Stimulated activated CD8-positive, alpha-beta memory T cell treated with anti-CD3 and anti-CD28 coated beads, Interleukin-15, amount 100 ng/mL, for 48 hours (primary cell): Measurements from ENCODE around the gene MGMT.

Source experiments
- DNase-seq, 2 donors: peaks; one replicate each; pipeline ENCODE4 v3.0.0-alpha.2; 2020; ENCODE audit warnings: low read depth in 2 of 2

Gene MGMT

DNA sequence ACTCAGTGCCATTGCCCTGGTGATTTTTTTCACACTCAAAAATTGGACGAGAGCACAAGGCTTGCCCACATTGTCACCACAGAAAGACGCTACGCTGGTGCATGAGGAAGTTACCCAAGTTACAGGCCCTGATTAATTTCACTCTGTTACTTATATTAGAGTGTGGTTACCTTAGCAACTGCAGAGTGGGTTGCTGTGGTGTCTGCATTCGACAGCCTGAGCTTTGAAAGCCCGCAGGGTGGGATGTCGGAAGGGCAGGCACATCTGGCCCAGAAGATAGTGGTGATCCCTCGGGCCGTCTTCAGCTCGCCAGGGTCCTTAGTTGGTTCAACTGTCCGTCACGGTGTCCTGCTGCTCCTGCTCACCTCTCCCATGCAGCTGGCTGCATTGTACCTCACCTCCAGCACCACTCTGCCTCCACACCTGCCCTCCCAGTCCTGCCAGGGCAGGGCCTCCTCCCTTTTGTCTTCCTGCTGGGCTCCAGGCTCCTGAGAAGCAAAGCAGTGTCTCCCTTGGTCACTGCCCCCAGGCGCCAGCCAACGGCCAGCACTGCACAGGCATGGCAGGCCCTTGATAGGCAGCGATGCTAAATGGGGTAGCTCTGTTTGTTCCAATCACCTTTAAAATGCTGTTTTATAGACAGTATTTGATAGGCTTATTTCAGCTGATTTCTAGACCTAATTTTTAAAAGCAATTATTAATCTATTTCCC, 329.8 kb downstream of the MGMT start:
- no peak for DNase-seq

DNA sequence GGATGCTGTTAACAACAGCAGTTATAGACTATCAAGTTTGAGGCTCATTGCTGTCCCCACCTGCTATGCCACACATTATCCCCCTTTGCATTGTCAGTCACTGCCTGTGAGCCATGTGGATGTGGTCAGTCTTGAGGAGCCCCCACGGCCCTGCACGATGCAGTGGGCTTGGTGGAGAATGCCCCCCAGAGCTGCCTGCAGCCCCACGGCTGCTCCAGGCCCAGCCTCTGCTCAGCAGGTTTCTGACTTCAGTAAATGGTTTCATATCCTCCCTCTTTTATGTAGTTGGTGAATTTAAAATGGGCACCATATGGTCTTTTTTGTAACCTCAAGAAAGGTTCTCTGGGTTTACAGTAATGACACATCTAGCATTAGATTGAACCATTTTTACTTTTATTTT, 332.9 kb downstream of the MGMT start:
- no peak for DNase-seq

DNA sequence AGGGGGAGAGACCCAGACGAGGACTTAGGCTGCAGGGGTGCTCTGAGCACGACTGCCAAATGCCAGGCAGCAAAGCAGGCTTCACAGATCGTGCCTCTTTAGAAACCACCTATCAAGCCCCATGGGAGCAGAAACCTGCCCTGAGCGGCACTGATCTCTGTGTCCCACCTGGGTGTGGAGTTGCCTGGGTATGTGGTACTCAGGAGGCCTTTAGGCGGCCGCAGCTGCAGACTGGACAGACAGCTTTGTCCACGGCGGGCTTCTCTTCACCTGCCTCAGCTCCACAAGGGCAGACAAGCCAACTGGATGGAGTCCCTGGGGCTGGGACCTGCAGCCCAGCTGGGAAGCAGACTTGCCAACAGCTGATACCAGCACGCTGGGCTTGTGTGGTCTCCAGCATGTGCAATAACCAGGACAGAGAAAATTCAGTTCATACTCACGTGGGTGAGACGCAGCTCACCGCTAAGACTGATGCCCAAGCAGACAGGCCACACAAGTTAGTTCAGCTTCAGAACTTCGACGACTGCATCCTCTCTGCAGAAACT, 333.8 kb downstream of the MGMT start:
- DNase-seq, result no peak

DNA sequence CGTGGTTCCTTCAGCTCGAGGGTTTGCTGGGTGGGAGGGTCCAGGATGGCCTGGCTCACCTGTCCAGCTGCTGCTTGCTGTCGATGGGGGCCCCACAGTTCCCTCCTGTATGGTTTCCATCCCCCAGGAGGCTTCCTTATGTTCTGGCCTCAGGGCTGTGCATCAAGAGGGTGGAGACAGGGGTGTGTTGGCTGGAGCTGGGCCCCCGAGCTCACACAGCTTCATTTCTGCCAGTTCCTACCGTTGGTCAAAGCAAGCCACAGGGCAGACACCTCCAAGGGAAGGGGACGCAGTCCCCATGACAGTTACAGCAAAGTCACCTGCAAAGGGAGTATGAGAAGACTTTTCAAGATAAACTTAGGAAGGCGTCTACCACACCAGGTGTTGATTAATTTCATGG, 340.2 kb downstream of the MGMT start:
- no peak for DNase-seq

DNA sequence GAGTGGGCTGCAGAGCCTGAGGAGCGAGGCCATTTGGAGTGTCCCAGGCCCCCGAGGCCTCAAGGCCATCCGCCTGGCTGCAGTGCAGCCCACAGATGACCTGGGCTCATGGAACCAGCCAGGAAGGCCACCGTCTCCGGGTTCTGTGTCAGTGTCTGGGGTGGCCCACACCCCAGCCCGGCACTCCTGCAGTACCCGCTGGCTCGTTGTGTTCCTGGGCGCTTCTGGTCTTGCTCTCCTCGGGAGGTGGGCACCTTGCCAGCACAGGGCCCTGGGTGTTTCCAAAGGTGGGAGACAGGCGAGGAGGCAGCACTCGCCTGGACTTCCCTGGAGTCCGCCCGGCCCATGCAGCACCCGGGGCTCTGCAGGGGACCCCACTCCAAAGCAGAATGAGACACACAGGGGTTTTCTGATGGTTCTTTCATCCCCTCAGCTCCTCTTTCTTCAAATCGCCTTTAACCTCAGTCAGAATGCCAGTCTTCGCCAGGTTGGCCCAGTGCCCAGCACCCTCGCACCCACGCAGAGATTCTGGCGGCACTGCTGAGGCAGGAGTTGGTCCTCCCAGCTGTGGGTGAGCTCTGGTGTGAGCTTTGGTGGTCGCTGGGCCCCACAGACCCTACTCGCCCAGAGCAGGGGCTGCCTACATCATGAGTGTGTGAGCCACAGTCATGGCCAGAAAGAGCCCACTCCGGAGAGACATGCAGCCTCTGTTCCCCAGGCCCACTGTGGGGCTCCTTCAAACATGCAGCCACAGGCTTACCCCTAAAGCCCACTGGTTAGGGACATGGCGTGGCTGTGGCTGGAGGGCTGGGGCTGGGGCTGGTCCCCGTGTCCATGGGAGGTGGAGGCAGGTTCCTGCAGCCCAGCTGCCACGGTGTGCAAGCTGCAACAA, 341.3 kb downstream of the MGMT start:
- no peak for DNase-seq

DNA sequence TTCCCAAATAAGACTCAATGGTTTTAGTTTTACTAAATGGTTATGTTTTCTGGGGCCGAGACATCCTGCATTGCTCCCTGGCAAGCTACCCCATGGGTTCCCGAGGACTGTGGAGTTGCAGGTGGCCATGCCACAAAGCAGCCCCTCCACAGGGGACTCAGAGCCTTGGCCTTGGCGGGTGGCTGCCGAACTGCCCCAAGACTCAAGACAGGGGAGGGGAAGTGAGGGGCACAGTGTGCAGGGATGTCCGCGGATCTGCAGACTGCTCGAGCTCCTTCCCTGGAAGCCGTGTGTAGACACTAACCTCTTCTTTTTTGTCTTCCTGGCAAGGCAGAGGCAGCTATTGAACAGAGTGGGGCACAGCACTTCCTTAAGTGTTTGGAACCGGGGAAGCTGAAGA, 342.4 kb downstream of the MGMT start:
- DNase-seq, result no peak

DNA sequence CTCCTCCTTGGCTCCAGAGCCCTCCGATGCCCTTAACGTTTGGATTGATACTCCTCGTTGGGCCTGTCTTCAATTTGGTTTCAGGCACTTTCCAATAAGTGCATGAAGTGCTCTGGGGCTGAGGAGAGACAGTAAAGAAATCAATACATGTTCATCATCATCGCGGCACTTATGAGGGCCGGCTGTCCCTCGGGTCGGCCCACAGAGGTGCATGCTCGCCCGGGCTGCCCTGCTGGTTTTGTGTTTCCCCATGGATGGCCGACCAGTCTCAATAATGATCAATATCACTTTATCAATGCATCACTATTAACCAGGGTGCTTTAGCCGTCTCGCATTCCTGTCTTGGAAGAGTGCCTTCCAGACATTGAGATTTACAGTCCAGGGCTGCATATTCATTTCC, 342.8 kb downstream of the MGMT start:
- no peak for DNase-seq

DNA sequence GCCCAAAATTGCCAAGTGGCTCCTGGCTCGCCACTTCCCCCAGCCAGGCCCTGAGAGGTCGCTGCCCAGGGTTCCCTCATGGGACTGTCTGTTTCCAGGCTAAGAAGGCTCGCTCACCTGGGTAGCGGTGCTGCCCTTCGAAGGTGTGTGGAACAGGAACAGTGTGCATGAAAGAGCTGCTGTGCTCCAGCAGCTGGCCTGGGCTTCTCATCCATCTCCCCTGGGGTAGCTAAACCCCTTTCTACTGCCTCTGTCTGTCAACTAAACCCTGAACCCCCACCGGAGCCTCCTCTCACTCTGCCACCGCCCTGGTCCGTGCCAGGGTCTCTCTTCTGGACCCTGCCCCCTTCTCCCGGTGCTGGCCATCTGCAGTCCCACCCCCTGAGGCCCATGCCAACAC, 344.2 kb downstream of the MGMT start:
- DNase-seq, result no peak

DNA sequence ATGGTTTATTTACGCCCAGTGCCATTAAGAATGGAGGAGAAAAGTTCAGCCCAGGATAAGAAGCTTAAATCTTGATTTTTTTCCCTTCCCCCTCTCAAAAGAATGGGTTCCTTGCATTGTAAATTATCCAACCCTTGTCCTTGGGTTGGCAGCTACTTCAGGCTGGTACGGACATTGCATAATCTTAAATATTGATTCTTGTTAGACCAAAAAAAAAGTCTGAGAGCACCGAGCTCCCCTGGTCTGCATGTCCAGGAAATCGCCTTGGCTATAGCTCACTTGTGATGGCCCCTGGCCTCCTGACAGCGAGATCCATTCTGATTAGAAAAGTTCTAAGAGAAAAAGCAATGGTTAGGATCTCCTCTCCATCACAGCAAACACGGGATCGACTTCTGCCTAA, 345.4 kb downstream of the MGMT start:
- no peak for DNase-seq

DNA sequence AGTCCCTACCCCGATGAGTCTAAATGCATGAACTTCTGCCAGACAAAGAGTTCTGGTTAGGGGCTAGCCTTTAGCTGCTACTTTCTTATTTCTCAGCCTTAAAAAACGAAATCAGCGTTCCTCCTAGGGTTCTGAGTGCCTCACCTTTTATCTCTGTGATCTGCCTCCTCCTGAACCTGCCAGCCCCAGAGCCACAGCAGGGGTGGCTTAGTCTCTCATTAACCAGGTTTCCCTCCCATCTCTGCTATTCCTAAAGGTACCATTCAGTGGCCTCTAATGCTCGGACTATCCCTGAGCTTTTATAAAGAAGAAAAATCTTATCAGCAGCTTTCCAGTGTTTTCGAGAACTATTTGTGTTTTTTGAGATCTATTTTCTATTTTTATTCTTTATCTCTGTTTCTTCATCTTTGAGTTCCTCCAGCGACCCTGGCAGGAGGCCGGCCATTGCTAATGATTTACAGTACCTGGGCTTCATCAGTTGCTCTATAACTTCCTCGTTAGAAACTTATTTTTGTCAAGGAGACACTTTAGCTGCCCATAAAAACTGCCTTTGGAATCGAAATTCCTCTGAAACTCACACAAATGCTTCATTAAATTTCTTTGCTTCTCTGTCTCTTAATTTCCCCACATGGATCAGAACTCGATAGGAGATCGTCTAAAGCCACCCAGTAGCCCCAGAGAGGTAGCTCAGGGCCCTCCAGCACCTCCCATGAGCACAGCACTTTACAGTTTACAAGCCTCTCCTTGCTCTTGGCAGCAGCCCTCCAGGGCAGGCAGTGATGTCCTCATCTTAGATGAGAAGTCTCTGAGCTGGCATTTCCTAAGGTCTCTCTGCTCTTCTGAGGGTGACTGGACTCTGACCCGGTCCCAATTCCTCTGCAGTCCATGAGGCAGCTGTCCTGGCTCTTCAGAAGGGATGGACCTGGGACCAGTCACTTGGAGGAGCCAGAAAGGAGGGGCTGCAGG, 347.9 kb downstream of the MGMT start:
- DNase-seq, result no peak

DNA sequence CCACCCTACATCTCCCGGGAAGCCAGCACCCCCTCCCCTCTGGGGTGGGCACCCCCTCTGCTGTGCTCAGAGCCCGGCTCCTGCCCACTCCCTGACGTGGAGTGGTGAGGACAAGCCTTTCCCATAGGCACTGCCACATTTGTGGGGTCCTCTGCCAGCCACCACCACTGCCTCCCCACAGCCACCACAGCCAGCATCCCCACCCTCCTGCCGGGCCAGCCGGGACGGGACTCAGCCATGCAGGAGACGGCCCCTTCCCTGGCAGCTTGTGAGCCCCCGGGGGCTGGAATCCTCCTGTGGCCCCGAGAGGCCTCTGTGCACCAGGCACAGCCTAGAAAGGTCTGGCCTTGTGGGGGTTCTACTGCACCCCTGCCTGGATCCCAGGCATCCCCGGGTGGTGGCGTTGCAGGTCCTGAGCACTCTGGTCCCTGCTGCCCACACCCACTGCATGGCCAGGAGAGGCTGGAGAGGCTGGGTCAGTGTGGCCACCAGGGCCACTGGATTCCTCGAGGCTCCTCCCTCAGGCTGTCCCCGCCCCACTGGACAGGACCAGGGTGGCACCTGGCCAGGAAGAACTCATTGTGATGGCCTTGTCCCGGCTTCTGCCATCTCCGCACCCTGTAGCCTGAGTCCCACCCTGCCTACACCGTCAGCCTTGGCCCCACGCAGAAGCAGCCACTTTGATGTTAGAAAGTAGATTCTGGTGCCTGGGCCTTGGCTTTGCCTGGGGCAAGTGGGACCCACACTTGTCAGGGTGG, 349.0 kb downstream of the MGMT start:
- DNase-seq, result no peak

DNA sequence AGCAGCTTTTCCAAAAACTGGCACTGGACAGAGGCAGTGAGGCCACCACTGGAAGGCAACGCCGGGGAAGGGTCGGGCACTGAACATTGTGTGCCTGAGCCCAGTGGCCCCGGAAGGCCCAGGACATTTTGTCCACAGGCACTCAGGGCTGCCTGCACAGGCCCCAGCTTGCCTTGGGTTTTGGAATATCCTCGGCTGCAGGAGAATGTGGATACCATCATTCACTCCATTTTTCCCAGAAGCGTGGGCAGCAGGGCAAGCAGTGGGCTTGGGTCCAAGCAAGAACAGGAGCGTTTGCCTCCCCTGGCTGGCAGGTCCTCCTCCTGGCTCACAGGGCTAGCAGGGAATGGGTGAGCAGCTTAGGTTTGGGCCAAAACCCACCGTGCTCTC, 349.6 kb downstream of the MGMT start:
- DNase-seq, result no peak
